ENCODE data around the gene GORASP1. TPM values are rescaled to one million over a fixed set of nuclear protein-coding genes. Genes with fewer than 3 reads are reported as not detected.
A peak's percentile ranks its signal among the peaks of the same experiment; 100 is the strongest.

The GORASP1 gene
- polyA plus RNA-seq, 3 donors = 23.2 to 105 (median 31.2) TPM

DNA sequence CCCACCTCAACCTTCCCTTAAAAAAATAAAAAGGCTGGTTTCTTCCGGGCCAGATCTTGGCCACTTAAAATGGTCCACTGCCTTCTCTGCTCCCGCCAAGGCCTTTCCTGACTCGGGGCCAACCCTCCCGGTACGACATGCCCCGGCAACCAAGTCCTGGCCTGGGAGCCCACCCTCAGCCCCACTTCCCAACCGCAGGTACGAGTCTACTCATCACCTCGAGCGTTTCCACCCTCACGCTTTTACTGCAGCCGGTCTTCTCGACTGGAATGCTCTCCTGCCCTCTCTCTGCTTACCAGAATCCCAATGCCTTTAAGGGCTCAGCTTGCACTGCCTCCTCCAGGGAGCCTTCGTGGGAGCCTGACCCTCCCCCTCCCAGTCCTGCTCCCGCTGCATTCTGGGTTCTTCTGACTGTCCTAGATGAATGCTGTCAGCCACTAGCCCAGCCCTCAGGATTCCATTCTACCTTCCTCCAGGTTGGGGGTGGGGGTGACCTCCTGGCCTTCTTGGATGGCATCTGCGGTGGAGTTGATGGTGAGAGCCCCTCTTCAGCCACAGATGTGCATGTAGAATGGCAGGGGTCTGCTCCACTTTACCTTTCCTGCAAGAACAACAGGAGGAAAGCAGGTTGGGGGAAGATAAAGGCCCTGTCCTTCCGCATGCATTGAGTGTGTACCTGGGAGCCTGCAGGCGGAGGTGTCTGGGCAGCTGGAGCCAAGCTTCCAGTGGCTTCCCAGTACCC, 47.0 kb upstream of the GORASP1 start:
- Histone ChIP-seq H3K79me2 (ENCODE audit: insufficient read depth, low read length) (peaks cover 32% of the 10 kb centered on the region), H3K27me3 (ENCODE audit: control insufficient read depth in 2 of 2, insufficient read depth in 2 of 2, low read length in 2 of 2) (no peaks in the 10 kb centered on the region), H3K27ac (ENCODE audit: low read depth in 1 of 2, low read length in 2 of 2) (no peak overlapping the region), H3K4me3 (replicated peaks in 1 of 3; ENCODE audit: low read depth in 2 of 3, low read length in 3 of 3) (peak overlapping the region in 1 of 3 experiments; percentile 83), H2AFZ (ENCODE audit: insufficient read depth, low read depth, low read length, poor library complexity, severe bottlenecking) (no peak overlapping the region), H3K4me2 (replicated peaks; ENCODE audit: extremely low read depth, low read length, poor library complexity, severe bottlenecking) (peak overlapping the region; percentile 71), H3K9ac (ENCODE audit: insufficient read depth, low read length, poor library complexity, severe bottlenecking) (no peak overlapping the region), H3K36me3 (replicated peaks in 1 of 2; ENCODE audit: control insufficient read depth in 1 of 2, insufficient read depth in 2 of 2, low read length in 2 of 2) (peaks cover 0 to 7% of the 10 kb centered on the region in 2 donors), H3K9me3 (replicated peaks in 1 of 2; ENCODE audit: control insufficient read depth in 1 of 2, insufficient read depth in 1 of 2, low read length in 2 of 2) (no peaks in the 10 kb centered on the region), H3K4me1 (ENCODE audit: control insufficient read depth in 1 of 2, insufficient read depth in 2 of 2, low read length in 2 of 2) (peaks cover 34% of the 10 kb centered on the region in 2 donors), H4K20me1 (ENCODE audit: insufficient read depth, low read length) (peaks cover 38% of the 10 kb centered on the region)
- WGBS (ENCODE audit: insufficient coverage) = 94% methylated on average over 13 of the region's 18 CpGs
- Mint-ChIP-seq H3K4me1 (peaks cover 38% of the 10 kb centered on the region), H3K27me3 (ENCODE audit: low read depth in 3 of 3) (peaks cover 0 to 15% (median 4%) of the 10 kb centered on the region in 3 donors), H3K36me3 (peaks cover 27 to 28% of the 10 kb centered on the region in 2 donors), H3K27ac (peak overlapping the region in 6 of 7 donors; percentile 71 to 94 (median 88)), H3K4me3 (peak overlapping the region; percentile 60 to 71), H3K9me3 (peaks cover 0 to 6% (median 2%) of the 10 kb centered on the region in 7 donors)
- no peak for DNase-seq
- TF ChIP-seq, protein P1, sequence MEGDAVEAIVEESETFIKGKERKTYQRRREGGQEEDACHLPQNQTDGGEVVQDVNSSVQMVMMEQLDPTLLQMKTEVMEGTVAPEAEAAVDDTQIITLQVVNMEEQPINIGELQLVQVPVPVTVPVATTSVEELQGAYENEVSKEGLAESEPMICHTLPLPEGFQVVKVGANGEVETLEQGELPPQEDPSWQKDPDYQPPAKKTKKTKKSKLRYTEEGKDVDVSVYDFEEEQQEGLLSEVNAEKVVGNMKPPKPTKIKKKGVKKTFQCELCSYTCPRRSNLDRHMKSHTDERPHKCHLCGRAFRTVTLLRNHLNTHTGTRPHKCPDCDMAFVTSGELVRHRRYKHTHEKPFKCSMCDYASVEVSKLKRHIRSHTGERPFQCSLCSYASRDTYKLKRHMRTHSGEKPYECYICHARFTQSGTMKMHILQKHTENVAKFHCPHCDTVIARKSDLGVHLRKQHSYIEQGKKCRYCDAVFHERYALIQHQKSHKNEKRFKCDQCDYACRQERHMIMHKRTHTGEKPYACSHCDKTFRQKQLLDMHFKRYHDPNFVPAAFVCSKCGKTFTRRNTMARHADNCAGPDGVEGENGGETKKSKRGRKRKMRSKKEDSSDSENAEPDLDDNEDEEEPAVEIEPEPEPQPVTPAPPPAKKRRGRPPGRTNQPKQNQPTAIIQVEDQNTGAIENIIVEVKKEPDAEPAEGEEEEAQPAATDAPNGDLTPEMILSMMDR (IDR thresholded peaks at IDR 0.05) = no peak
- intact Hi-C loops (cut with micrococcal nuclease) = no loop called here

DNA sequence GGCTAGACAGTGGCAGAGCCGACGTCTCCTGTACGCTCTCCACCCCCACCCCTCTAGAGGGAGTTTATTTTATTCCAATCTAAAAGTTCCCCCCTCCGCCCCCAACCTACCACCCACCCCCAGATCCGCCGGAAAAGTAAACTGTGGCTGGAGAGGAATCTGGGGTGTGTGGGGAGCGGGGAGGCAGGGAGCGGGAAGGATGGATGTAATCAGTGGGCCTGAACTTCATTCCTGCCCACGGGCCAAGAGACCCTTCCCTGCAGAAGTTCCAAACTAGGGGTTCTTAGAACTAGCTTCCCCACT, 46.5 kb upstream of the GORASP1 start:
- Mint-ChIP-seq H3K27ac (peak overlapping the region; percentile 66 to 94 (median 86)), H3K9me3 (peaks cover 0 to 6% (median 2%) of the 10 kb centered on the region in 7 donors), H3K27me3 (ENCODE audit: low read depth in 3 of 3) (peaks cover 0 to 13% (median 4%) of the 10 kb centered on the region in 3 donors), H3K4me3 (peak overlapping the region; percentile 60 to 71), H3K4me1 (peaks cover 43% of the 10 kb centered on the region), H3K36me3 (peaks cover 32 to 33% of the 10 kb centered on the region in 2 donors)
- Histone ChIP-seq H3K9ac (ENCODE audit: insufficient read depth, low read length, poor library complexity, severe bottlenecking) (peak overlapping the region; percentile 100), H3K4me1 (ENCODE audit: control insufficient read depth in 1 of 2, insufficient read depth in 2 of 2, low read length in 2 of 2) (peaks cover 39 to 40% of the 10 kb centered on the region in 2 donors), H3K27me3 (ENCODE audit: control insufficient read depth in 2 of 2, insufficient read depth in 2 of 2, low read length in 2 of 2) (no peaks in the 10 kb centered on the region), H3K9me3 (replicated peaks in 1 of 2; ENCODE audit: control insufficient read depth in 1 of 2, insufficient read depth in 1 of 2, low read length in 2 of 2) (no peaks in the 10 kb centered on the region), H3K27ac (ENCODE audit: low read depth in 1 of 2, low read length in 2 of 2) (peak overlapping the region in 1 of 2 donors; percentile 97), H4K20me1 (ENCODE audit: insufficient read depth, low read length) (peaks cover 43% of the 10 kb centered on the region), H3K36me3 (replicated peaks in 1 of 2; ENCODE audit: control insufficient read depth in 1 of 2, insufficient read depth in 2 of 2, low read length in 2 of 2) (peaks cover 0 to 7% of the 10 kb centered on the region in 2 donors), H3K4me3 (replicated peaks in 1 of 3; ENCODE audit: low read depth in 2 of 3, low read length in 3 of 3) (peak overlapping the region in 2 of 3 experiments; percentile 30 to 83), H3K79me2 (ENCODE audit: insufficient read depth, low read length) (peaks cover 37% of the 10 kb centered on the region), H2AFZ (ENCODE audit: insufficient read depth, low read depth, low read length, poor library complexity, severe bottlenecking) (no peak overlapping the region), H3K4me2 (replicated peaks; ENCODE audit: extremely low read depth, low read length, poor library complexity, severe bottlenecking) (peak overlapping the region; percentile 71)
- TF ChIP-seq, protein P1 (IDR thresholded peaks at IDR 0.05) = no peak
- intact Hi-C loops (cut with micrococcal nuclease) = no loop called here
- 67% methylated on average over 1 of the region's 9 CpGs for WGBS (ENCODE audit: insufficient coverage)
- DNase-seq = no peak

Data from CD14-positive monocyte (primary cell).